Heart right ventricle (tissue), 16 donors: ENCODE measurements around the gene CD247. TPM values are rescaled to one million over a fixed set of nuclear protein-coding genes. Genes with fewer than 3 reads are reported as not detected.

Experiments used
- ATAC-seq, 8 donors: fragments of 200-7000 bp; cut with Tn5 transposase; one replicate each; pipeline ENCODE4 v1.9.1; 2020; ENCODE audit warnings: mild to moderate bottlenecking in 8 of 8, moderate library complexity in 8 of 8, moderate number of reproducible peaks in 1 of 8
- DNase-seq, 2 donors: peaks; one replicate each; pipeline ENCODE4 v3.0.0-alpha.2; 2020
- H3K27ac ChIP-seq, 10 donors: fragments of 200-600 bp; sonication (generic) in 2 of 10; one replicate each; pipeline versions ENCODE4 v1.5.0 to v1.8.0; 2020 to 2022; ENCODE audit warnings: mild to moderate bottlenecking in 3 of 10
- H3K27me3 ChIP-seq, 7 donors: fragments of 200-600 bp; one replicate each; pipeline ENCODE4 v1.8.0; 2021 to 2022; ENCODE audit warnings: mild to moderate bottlenecking in 2 of 7
- H3K36me3 ChIP-seq, 9 donors: fragments of 200-600 bp; sonication (generic) in 1 of 9; one replicate each; pipeline versions ENCODE4 v1.5.0 to v1.8.0; 2020 to 2022; ENCODE audit warnings: mild to moderate bottlenecking in 2 of 9
- H3K4me1 ChIP-seq, 9 donors: fragments of 200-600 bp; sonication (generic) in 1 of 9; one replicate each; pipeline versions ENCODE4 v1.5.0 to v1.8.0; 2020 to 2022; ENCODE audit warnings: mild to moderate bottlenecking in 4 of 9
- H3K4me3 ChIP-seq, 10 donors: fragments of 200-600 bp; sonication (generic) in 2 of 10; one replicate each; pipeline versions ENCODE4 v1.5.0 to v1.8.0; 2020 to 2022; ENCODE audit warnings: mild to moderate bottlenecking in 7 of 10, moderate library complexity in 2 of 10
- H3K9me3 ChIP-seq, 11 donors: fragments of 200-600 bp in 10 of 11; sonication (generic) in 2 of 11; one replicate each; pipeline versions ENCODE4 v1.5.0 to v1.8.0; 2013 to 2022; ENCODE audit warnings: mild to moderate bottlenecking in 2 of 11, control low read depth in 1 of 11, moderate library complexity in 1 of 11
- CTCF ChIP-seq, 9 donors: fragments of 200-600 bp; sonication (generic) in 2 of 9; IDR thresholded peaks; one replicate each; pipeline versions ENCODE4 v1.5.0 to v1.8.0; 2021 to 2022; ENCODE audit warnings: antibody characterized with exemption in 9 of 9, mild to moderate bottlenecking in 5 of 9, moderate library complexity in 1 of 9
- WGBS, 2 donors: extraction: QIAGEN DNeasy Blood & Tissue Kit; methylation state at CpG; one replicate each; pipeline ENCODE4 v1.1.7; 2013; ENCODE audit warnings: inconsistent platforms in 1 of 2; 5-methylcytosine and 5-hydroxymethylcytosine counted together
- intact Hi-C, 10 donors: fragments of 100-400 bp; cut with DNase I; formaldehyde crosslinking; loops; one replicate each; pipeline versions ENCODE4 v1.11.1 to v1.14.2; 2022
- polyA plus RNA-seq, 2 donors: library from polyadenylated mRNA; stranded (reverse); fragments of 200-250 nt; gene quantifications; one replicate each; pipeline ENCODE4 v1.2.3, GENCODE V29; 2013
- total RNA-seq, 10 donors: library from RNA; stranded (reverse); fragmentation: NEBNext Ultra II Directional in 3 of 10; extraction: Animal tissue kit (Norgen Biotek cat#: 25700) in 3 of 10; gene quantifications; one replicate each; pipeline versions ENCODE4 v1.2.1 to v1.2.4, GENCODE V29; 2021 to 2023
- donor health status: Arrhythmogenic right ventricular cardiomyopathy.
- donor health status: ischemic (EF 13 %, LVEDD 7.1; RV severe dilation, severe dysfunction).
- donor health status: healthy with polysubstance abuse.
- donor health status: DM: no; HTN: yes; CAD: no.
- donor health status: DM: no; HTN: no; CAD: no.
- donor health status: ischemic (EF 25% LVEDD 6.9; RV normal size, moderate dysfunction).
- donor health status: ischemic (EF 25% LVEDD 5.7; RV mildly dilated, moderate dysfunction).
- donor health status: healthy.
- donor health status: DM: yes; HTN: yes; CAD: no.
- donor health status: Ischemic cardiomyopathy.
- donor health status: ischemic (EF 35%, LVEDD 5.7; RV mildly dilated, moderate dysfunction).
- donor health status: nonischemic (EF 11% LVEDD 7.7; RV severe dilation, severe dysfunction).
- donor health status: DM: yes; HTN: yes; CAD: no.
- donor health status: PGD.
- donor health status: ischemic (EF 29% LVEDD 5.4; RV normal size, mild dysfunction).
- donor health status: nonischemic (EF 23%, LVEDD 6.1; RV moderate dilation, normal function).

The CD247 gene
- total and polyA plus RNA-seq, 12 donors: 0.31 to 6.5 (median 0.66) TPM; not detected in 1

- Histone ChIP-seq H3K9me3 (no peaks in the 10 kb centered on the region), H3K27me3 (peaks cover 0 to 36% (median 15%) of the 10 kb centered on the region in 7 donors), H3K36me3 (no peaks in the 10 kb centered on the region), H3K27ac (no peak overlapping the region), H3K4me3 (no peak overlapping the region), H3K4me1 (no peaks in the 10 kb centered on the region)
- TF ChIP-seq CTCF (IDR thresholded peaks at IDR 0.05): no peak
- ATAC-seq (no peak), DNase-seq (no peak)
- intact Hi-C loops: no loop called here
- 73 to 79% methylated on average over 11 of the region's 11 CpGs for WGBS, 2 donors
Measured at GRCh38 chr1:167496797-167497619, 21.3 kb downstream of the CD247 start.

GRCh38 chr1:167493372-167493771 lies 25.0 kb downstream of the CD247 start:
- Histone ChIP-seq H3K27ac (no peak overlapping the region), H3K4me3 (no peak overlapping the region), H3K9me3 (no peaks in the 10 kb centered on the region), H3K36me3 (no peaks in the 10 kb centered on the region), H3K4me1 (no peaks in the 10 kb centered on the region), H3K27me3 (peaks cover 0 to 26% (median 15%) of the 10 kb centered on the region in 7 donors)
- intact Hi-C loops: no loop called here
- 93% methylated on average over 2 of the region's 2 CpGs for WGBS, 2 donors
- DNase-seq (no peak), ATAC-seq (no peak)
- TF ChIP-seq CTCF (IDR thresholded peaks at IDR 0.05): no peak

- no peak for TF ChIP-seq CTCF (IDR thresholded peaks at IDR 0.05)
- H3K4me3 ChIP-seq: no peak overlapping the region
- intact Hi-C loops: no loop called here
- no peak for ATAC-seq
- H3K27me3 ChIP-seq: peaks cover 0 to 26% (median 15%) of the 10 kb centered on the region in 7 donors
- peak overlapping the region in 1 of 10 donors; percentile 1 for H3K27ac ChIP-seq
- H3K9me3 ChIP-seq: no peaks in the 10 kb centered on the region
- no peaks in the 10 kb centered on the region for H3K36me3 ChIP-seq
- H3K4me1 ChIP-seq: no peaks in the 10 kb centered on the region
- no peak for DNase-seq
- 31 to 39% methylated on average over 5 of the region's 5 CpGs for WGBS, 2 donors
Measured at GRCh38 chr1:167492481-167492910, 25.8 kb downstream of the CD247 start.

- intact Hi-C loops: no loop called here
- ATAC-seq (no peak), DNase-seq (no peak)
- WGBS, 2 donors: 63 to 65% methylated on average over 12 of the region's 12 CpGs
- Histone ChIP-seq H3K27ac (no peak overlapping the region), H3K4me3 (no peak overlapping the region), H3K9me3 (no peaks in the 10 kb centered on the region), H3K27me3 (peaks cover 0 to 26% (median 15%) of the 10 kb centered on the region in 7 donors), H3K4me1 (no peaks in the 10 kb centered on the region), H3K36me3 (no peaks in the 10 kb centered on the region)
- TF ChIP-seq CTCF (IDR thresholded peaks at IDR 0.05): no peak
Measured at GRCh38 chr1:167491586-167492461, 26.5 kb downstream of the CD247 start.
